Right lobe of liver (tissue), 4 donors: Measurements from ENCODE around the gene ENOX1.

Source experiments
- CTCF ChIP-seq, 4 donors: fragments of 200-600 bp in 3 of 4; fragments of 450-650 bp in 1 of 4; IDR thresholded peaks; one replicate each; pipeline versions ENCODE4 v1.5.1 to v1.8.0; 2016 to 2022; ENCODE audit warnings: antibody characterized with exemption in 4 of 4, mild to moderate bottlenecking in 2 of 4
- POLR2A ChIP-seq: fragments of 450-650 bp; IDR thresholded peaks from one replicate; pipeline ENCODE4 v1.6.1; 2017; ENCODE audit warnings: antibody characterized with exemption, mild to moderate bottlenecking
- donor health status: DM: no; HTN: no; CAD: no.
- donor health status: DM: no; HTN: no; CAD: no.
- donor health status: DM: no; HTN: yes; CAD: no.

- TF ChIP-seq POLR2A (no peak), CTCF (IDR thresholded peaks at IDR 0.05) (no peak)
Measured at GRCh38 chr13:43441899-43442499, 344.8 kb downstream of the ENOX1 start.
